GM23248 (cell line): ENCODE data around the gene APLP2.

ENCODE experiments used
- EZH2 ChIP-seq: fragments of 200-600 bp; sonication (generic); IDR thresholded peaks from 2 replicates; pipeline ENCODE4 v1.6.1; 2018; ENCODE audit warnings: antibody characterized with exemption, mild to moderate bottlenecking; ENCODE audit not compliant: insufficient read depth, poor library complexity, severe bottlenecking
- EZH2phosphoT487 ChIP-seq: fragments of 200-600 bp; sonication (generic); IDR thresholded peaks from 2 replicates; pipeline ENCODE4 v1.6.1; 2018; ENCODE audit warnings: antibody characterized with exemption, moderate library complexity, mild to moderate bottlenecking, low read depth; ENCODE audit not compliant: insufficient read depth

- TF ChIP-seq EZH2phosphoT487 (no peak), EZH2 (no peak)
Observed at GRCh38 chr11:130085671-130086290, 16.1 kb downstream of the APLP2 start.
